WTC11 (cell line): ENCODE data around the gene CNIH3. TPM values are rescaled to one million over a fixed set of nuclear protein-coding genes. Genes with fewer than 3 reads are reported as not detected.

Experiments used
- ATAC-seq: fragments of 200-7000 bp; cut with Tn5 transposase; 2 replicates; pipeline ENCODE4 v1.10.0; 2021; ENCODE audit warnings: mild to moderate bottlenecking, moderate library complexity
- CTCF ChIA-PET: fragments of 300-600 bp; sonication (Branson Sonifier 250); formaldehyde crosslinking; loops from one replicate; lab custom pipeline; 2021; ENCODE audit warnings: antibody characterized with exemption; lab: Charles Lee
- POLR2A ChIA-PET: fragments of 350-600 bp; sonication (Branson Sonifier 250); formaldehyde crosslinking; loops from one replicate; lab custom pipeline; 2021; ENCODE audit warnings: antibody characterized with exemption; lab: Charles Lee
- DNase-seq: peaks from one replicate; pipeline ENCODE4 v3.0.0; 2021; ENCODE audit warnings: low spot score
- H3K27ac Mint-ChIP-seq: 2 replicates; pipeline ENCODE4 v1.8.0; 2021; ENCODE audit warnings: mixed read lengths
- H3K27me3 Mint-ChIP-seq: 2 replicates; pipeline ENCODE4 v1.8.0; 2021; ENCODE audit warnings: low read depth, mild to moderate bottlenecking, moderate library complexity, mixed read lengths
- H3K36me3 Mint-ChIP-seq: 2 replicates; pipeline ENCODE4 v1.8.0; 2021; ENCODE audit warnings: mixed read lengths
- H3K4me1 Mint-ChIP-seq: 2 replicates; pipeline ENCODE4 v1.8.0; 2022; ENCODE audit warnings: mixed read lengths
- H3K4me3 Mint-ChIP-seq: 2 replicates; pipeline ENCODE4 v1.8.0; 2021; ENCODE audit warnings: mild to moderate bottlenecking, moderate library complexity, mixed read lengths
- H3K9me3 Mint-ChIP-seq: 2 replicates; pipeline ENCODE4 v1.8.0; 2021; ENCODE audit warnings: mixed read lengths
- CREB1 ChIP-seq: sonication (generic); formaldehyde crosslinking; IDR thresholded peaks from 2 replicates; pipeline ENCODE4 v1.8.0; 2023; ENCODE audit warnings: mild to moderate bottlenecking, missing genetic modification reagents
- GABPB1 ChIP-seq: sonication (generic); formaldehyde crosslinking; IDR thresholded peaks from 2 replicates; pipeline ENCODE4 v1.8.1; 2023; ENCODE audit warnings: mild to moderate bottlenecking, missing genetic modification reagents
- HMGA2 ChIP-seq: fragments of 250-450 bp; sonication (Bioruptor Pico); IDR thresholded peaks from 2 replicates; pipeline ENCODE4 v1.4.0; 2021; ENCODE audit warnings: mild to moderate bottlenecking, moderate library complexity
- JUN ChIP-seq: sonication (generic); formaldehyde crosslinking; IDR thresholded peaks from 2 replicates; pipeline ENCODE4 v1.8.0; 2023; ENCODE audit warnings: mild to moderate bottlenecking, missing genetic modification reagents
- NFYB ChIP-seq: sonication (generic); formaldehyde crosslinking; conservative IDR thresholded peaks from 2 replicates; pipeline ENCODE4 v1.8.0; 2022; ENCODE audit warnings: low read depth, missing genetic modification reagents
- RELA ChIP-seq: sonication (generic); formaldehyde crosslinking; IDR thresholded peaks from 2 replicates; pipeline ENCODE4 v1.8.1; 2022; ENCODE audit warnings: missing genetic modification reagents, mild to moderate bottlenecking, borderline replicate concordance
- RORB ChIP-seq: fragments of 250-450 bp; sonication (Bioruptor Pico); IDR thresholded peaks from 2 replicates; pipeline ENCODE4 v1.9.0; 2021; ENCODE audit warnings: mild to moderate bottlenecking
- TEAD4 ChIP-seq: sonication (generic); formaldehyde crosslinking; IDR thresholded peaks from 2 replicates; pipeline ENCODE4 v1.8.0; 2022; ENCODE audit warnings: mild to moderate bottlenecking, missing genetic modification reagents
- ZBTB21 ChIP-seq: sonication (generic); formaldehyde crosslinking; IDR thresholded peaks from 2 replicates; pipeline ENCODE4 v1.8.1; 2023; ENCODE audit warnings: mild to moderate bottlenecking, missing genetic modification reagents, borderline replicate concordance
- ZNF232 ChIP-seq: sonication (generic); formaldehyde crosslinking; IDR thresholded peaks from 2 replicates; pipeline ENCODE4 v1.8.0; 2022; ENCODE audit warnings: mild to moderate bottlenecking, missing genetic modification reagents
- ZNF671 ChIP-seq: fragments of 250-450 bp; sonication (Bioruptor Pico); IDR thresholded peaks from 2 replicates; pipeline ENCODE4 v1.8.0; 2021; ENCODE audit warnings: mild to moderate bottlenecking
- total RNA-seq: library from RNA; stranded (reverse); gene quantifications from 3 replicates; pipeline ENCODE4 v1.2.3, GENCODE V29; 2021
- TF ChIP-seq, protein P1 (sequence below): fragments of 250-450 bp; sonication (Bioruptor Pico); IDR thresholded peaks from 2 replicates; pipeline ENCODE4 v2.1.2; 2022; ENCODE audit warnings: mild to moderate bottlenecking, moderate library complexity
- TF ChIP-seq, protein P2 (sequence below): sonication (generic); formaldehyde crosslinking; IDR thresholded peaks from 2 replicates; pipeline ENCODE4 v1.8.1; 2023; ENCODE audit warnings: mild to moderate bottlenecking, missing genetic modification reagents
- TF ChIP-seq, protein P3 (sequence below): sonication (generic); formaldehyde crosslinking; IDR thresholded peaks from 2 replicates; pipeline ENCODE4 v1.8.1; 2022; ENCODE audit warnings: missing genetic modification reagents, borderline replicate concordance
- TF ChIP-seq, protein P4 (sequence below): sonication (generic); formaldehyde crosslinking; IDR thresholded peaks from 2 replicates; pipeline ENCODE4 v1.8.0; 2022; ENCODE audit warnings: mild to moderate bottlenecking, missing genetic modification reagents
- TF ChIP-seq, protein P5 (sequence below): sonication (generic); formaldehyde crosslinking; IDR thresholded peaks from 2 replicates; pipeline ENCODE4 v1.8.0; 2023; ENCODE audit warnings: missing genetic modification reagents
- TF ChIP-seq, protein P6 (sequence below): sonication (generic); formaldehyde crosslinking; IDR thresholded peaks from 2 replicates; pipeline ENCODE4 v1.8.0; 2022; ENCODE audit warnings: mild to moderate bottlenecking, missing genetic modification reagents

Gene CNIH3
- total RNA-seq, 1 experiment from 2014 or later = 8.1 TPM

DNA sequence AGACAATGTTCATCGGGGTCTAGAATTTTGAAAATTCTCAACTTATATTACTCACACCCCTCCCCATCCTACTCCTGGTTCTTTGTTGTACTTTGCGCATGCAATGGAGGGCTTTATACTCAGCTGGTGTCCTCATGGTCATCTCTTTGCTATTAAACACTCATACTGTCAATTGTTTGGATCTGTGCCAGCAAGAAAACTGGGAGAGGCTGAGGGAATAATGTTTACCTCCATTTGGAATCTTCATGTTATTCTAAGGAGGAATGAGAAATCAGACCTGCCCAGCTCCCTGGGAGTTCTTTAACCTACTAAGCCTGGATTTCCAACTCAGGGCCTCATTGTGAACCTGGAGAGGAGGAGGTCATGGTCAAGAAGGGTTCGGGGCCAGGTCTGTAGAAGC lies 169.5 kb downstream of the CNIH3 start:
- TF ChIP-seq NFYB (CRISPR knock-in tag) (no peak), ZNF671 (CRISPR knock-in tag) (no peak), TEAD4 (CRISPR knock-in tag) (no peak), GABPB1 (CRISPR knock-in tag) (no peak), RORB (CRISPR knock-in tag) (no peak), ZNF232 (CRISPR knock-in tag) (no peak), RELA (CRISPR knock-in tag) (no peak), HMGA2 (no peak), ZBTB21 (CRISPR knock-in tag) (no peak), JUN (no peak), CREB1 (no peak)
- TF ChIP-seq, protein P1, sequence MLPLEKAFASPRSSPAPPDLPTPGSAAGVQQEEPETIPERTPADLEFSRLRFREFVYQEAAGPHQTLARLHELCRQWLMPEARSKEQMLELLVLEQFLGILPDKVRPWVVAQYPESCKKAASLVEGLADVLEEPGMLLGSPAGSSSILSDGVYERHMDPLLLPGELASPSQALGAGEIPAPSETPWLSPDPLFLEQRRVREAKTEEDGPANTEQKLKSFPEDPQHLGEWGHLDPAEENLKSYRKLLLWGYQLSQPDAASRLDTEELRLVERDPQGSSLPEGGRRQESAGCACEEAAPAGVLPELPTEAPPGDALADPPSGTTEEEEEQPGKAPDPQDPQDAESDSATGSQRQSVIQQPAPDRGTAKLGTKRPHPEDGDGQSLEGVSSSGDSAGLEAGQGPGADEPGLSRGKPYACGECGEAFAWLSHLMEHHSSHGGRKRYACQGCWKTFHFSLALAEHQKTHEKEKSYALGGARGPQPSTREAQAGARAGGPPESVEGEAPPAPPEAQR (CRISPR knock-in tag) = no peak
- TF ChIP-seq, protein P2, sequence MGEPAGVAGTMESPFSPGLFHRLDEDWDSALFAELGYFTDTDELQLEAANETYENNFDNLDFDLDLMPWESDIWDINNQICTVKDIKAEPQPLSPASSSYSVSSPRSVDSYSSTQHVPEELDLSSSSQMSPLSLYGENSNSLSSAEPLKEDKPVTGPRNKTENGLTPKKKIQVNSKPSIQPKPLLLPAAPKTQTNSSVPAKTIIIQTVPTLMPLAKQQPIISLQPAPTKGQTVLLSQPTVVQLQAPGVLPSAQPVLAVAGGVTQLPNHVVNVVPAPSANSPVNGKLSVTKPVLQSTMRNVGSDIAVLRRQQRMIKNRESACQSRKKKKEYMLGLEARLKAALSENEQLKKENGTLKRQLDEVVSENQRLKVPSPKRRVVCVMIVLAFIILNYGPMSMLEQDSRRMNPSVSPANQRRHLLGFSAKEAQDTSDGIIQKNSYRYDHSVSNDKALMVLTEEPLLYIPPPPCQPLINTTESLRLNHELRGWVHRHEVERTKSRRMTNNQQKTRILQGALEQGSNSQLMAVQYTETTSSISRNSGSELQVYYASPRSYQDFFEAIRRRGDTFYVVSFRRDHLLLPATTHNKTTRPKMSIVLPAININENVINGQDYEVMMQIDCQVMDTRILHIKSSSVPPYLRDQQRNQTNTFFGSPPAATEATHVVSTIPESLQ = no peak
- TF ChIP-seq, protein P3, sequence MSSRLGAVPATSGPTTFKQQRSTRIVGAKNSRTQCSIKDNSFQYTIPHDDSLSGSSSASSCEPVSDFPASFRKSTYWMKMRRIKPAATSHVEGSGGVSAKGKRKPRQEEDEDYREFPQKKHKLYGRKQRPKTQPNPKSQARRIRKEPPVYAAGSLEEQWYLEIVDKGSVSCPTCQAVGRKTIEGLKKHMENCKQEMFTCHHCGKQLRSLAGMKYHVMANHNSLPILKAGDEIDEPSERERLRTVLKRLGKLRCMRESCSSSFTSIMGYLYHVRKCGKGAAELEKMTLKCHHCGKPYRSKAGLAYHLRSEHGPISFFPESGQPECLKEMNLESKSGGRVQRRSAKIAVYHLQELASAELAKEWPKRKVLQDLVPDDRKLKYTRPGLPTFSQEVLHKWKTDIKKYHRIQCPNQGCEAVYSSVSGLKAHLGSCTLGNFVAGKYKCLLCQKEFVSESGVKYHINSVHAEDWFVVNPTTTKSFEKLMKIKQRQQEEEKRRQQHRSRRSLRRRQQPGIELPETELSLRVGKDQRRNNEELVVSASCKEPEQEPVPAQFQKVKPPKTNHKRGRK (CRISPR knock-in tag) = no peak
- TF ChIP-seq, protein P4, sequence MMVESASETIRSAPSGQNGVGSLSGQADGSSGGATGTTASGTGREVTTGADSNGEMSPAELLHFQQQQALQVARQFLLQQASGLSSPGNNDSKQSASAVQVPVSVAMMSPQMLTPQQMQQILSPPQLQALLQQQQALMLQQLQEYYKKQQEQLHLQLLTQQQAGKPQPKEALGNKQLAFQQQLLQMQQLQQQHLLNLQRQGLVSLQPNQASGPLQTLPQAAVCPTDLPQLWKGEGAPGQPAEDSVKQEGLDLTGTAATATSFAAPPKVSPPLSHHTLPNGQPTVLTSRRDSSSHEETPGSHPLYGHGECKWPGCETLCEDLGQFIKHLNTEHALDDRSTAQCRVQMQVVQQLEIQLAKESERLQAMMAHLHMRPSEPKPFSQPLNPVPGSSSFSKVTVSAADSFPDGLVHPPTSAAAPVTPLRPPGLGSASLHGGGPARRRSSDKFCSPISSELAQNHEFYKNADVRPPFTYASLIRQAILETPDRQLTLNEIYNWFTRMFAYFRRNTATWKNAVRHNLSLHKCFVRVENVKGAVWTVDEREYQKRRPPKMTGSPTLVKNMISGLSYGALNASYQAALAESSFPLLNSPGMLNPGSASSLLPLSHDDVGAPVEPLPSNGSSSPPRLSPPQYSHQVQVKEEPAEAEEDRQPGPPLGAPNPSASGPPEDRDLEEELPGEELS (CRISPR knock-in tag) = no peak
- TF ChIP-seq, protein P5, sequence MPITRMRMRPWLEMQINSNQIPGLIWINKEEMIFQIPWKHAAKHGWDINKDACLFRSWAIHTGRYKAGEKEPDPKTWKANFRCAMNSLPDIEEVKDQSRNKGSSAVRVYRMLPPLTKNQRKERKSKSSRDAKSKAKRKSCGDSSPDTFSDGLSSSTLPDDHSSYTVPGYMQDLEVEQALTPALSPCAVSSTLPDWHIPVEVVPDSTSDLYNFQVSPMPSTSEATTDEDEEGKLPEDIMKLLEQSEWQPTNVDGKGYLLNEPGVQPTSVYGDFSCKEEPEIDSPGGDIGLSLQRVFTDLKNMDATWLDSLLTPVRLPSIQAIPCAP (CRISPR knock-in tag) = no peak
- TF ChIP-seq, protein P6, sequence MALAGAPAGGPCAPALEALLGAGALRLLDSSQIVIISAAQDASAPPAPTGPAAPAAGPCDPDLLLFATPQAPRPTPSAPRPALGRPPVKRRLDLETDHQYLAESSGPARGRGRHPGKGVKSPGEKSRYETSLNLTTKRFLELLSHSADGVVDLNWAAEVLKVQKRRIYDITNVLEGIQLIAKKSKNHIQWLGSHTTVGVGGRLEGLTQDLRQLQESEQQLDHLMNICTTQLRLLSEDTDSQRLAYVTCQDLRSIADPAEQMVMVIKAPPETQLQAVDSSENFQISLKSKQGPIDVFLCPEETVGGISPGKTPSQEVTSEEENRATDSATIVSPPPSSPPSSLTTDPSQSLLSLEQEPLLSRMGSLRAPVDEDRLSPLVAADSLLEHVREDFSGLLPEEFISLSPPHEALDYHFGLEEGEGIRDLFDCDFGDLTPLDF (CRISPR knock-in tag) = no peak
- ChIA-PET CTCF (no interaction called here), POLR2A (no interaction called here)
- Mint-ChIP-seq H3K36me3 (no peaks in the 10 kb centered on the region; the same call in 1 of the 2 replicates), H3K27ac (no peak overlapping the region), H3K4me1 (peaks cover 34% of the 10 kb centered on the region), H3K9me3 (peaks cover 10% of the 10 kb centered on the region), H3K4me3 (no peak overlapping the region), H3K27me3 (peaks cover 46% of the 10 kb centered on the region)
- ATAC-seq (no peak), DNase-seq (no peak)
